Psoas muscle (tissue), 8 donors: ENCODE results near the gene EPN1. TPM values are rescaled to one million over a fixed set of nuclear protein-coding genes. Genes with fewer than 3 reads are reported as not detected.

Source experiments
- ATAC-seq, 4 donors: fragments of 200-7000 bp; cut with Tn5 transposase; one replicate each; pipeline ENCODE4 v1.9.1; 2020; ENCODE audit warnings: moderate library complexity in 3 of 4, mild to moderate bottlenecking in 2 of 4
- DNase-seq, 2 donors: peaks; one replicate each; pipeline ENCODE4 v3.0.0-alpha.2; 2020
- H3K27ac ChIP-seq: fragments of 200-600 bp; one replicate; pipeline ENCODE4 v1.8.0; 2022
- H3K27me3 ChIP-seq, 3 donors: fragments of 200-600 bp in 1 of 3; one replicate each; pipeline versions ENCODE4 v1.6.1 to v1.8.0; 2013 to 2022; ENCODE audit warnings: low read length in 2 of 3, mild to moderate bottlenecking in 2 of 3, moderate library complexity in 1 of 3; ENCODE audit not compliant: insufficient read depth in 3 of 3
- H3K36me3 ChIP-seq, 2 donors: fragments of 200-600 bp in 1 of 2; one replicate each; pipeline versions ENCODE4 v1.6.1 to v1.8.0; 2013 to 2022; ENCODE audit warnings: low read depth in 1 of 2, mild to moderate bottlenecking in 1 of 2, moderate library complexity in 1 of 2; ENCODE audit not compliant: insufficient read depth in 1 of 2
- H3K4me1 ChIP-seq: fragments of 200-600 bp; one replicate; pipeline ENCODE4 v1.8.0; 2022
- H3K4me3 ChIP-seq: fragments of 200-600 bp; one replicate; pipeline ENCODE4 v1.8.0; 2022; ENCODE audit warnings: mild to moderate bottlenecking
- H3K9me3 ChIP-seq: fragments of 200-600 bp; one replicate; pipeline ENCODE4 v1.8.0; 2022
- WGBS, 3 donors: extraction: QIAGEN DNeasy Blood & Tissue Kit; methylation state at CpG; one replicate each; pipeline versions ENCODE4 v1.1.6 to v1.1.7; 2013; 5-methylcytosine and 5-hydroxymethylcytosine counted together
- intact Hi-C, 2 donors: fragments of 100-400 bp; cut with DNase I; formaldehyde crosslinking; loops; one replicate each; pipeline versions ENCODE4 v1.11.0 to v1.14.2; 2022
- polyA plus RNA-seq, 3 donors: library from polyadenylated mRNA; stranded (reverse); fragments of 200-250 nt; gene quantifications; one replicate each; pipeline ENCODE4 v1.2.3, GENCODE V29; 2013
- total RNA-seq, 4 donors: library from RNA; stranded (reverse); fragmentation: NEBNext Ultra II Directional in 2 of 4; extraction: Animal tissue kit (Norgen Biotek cat#: 25700) in 2 of 4; gene quantifications; one replicate each; pipeline versions ENCODE4 v1.2.1 to v1.2.4, GENCODE V29; 2021 to 2023
- TF ChIP-seq, protein P1 (sequence below): fragments of 200-600 bp; IDR thresholded peaks from one replicate; pipeline ENCODE4 v1.8.0; 2022; ENCODE audit warnings: antibody characterized with exemption
- donor health status: healthy with polysubstance abuse.
- donor health status: DM: no; HTN: no; CAD: no; lungs with moderate emphysema.
- donor health status: Bipolar disorder and iron deficiency.
- donor health status: healthy.
- donor health status: DM: yes; HTN: yes; CAD: no.
- donor health status: DM: no; HTN: no; CAD: no.
- donor health status: DM: no; HTN: no; CAD: no.
- donor health status: DM: yes; HTN: yes; CAD: no.

The EPN1 gene
- total and polyA plus RNA-seq, 7 donors: 113 to 211 (median 126) TPM

DNA sequence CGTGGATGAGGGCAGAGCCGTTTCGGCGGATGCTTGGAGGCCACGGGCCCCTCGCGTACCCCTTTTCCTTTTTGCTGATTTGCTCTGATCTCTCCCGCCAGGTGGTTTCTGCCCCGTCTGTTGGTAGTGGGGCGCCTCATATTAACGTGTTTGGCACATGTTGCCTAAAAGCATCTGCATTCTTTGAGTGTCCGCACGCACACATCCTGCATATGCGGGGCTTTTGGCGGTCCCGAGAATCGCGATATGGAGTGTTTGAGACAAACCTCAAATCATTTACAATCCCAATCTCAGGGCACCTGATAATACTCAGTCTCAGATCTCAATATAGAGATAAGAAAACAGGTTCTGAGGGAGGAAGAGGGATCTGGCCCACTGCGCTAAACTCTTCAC lies 19.4 kb upstream of the EPN1 start:
- Histone ChIP-seq H3K4me1 (peaks cover 40% of the 10 kb centered on the region), H3K27me3 (no peaks in the 10 kb centered on the region), H3K9me3 (no peaks in the 10 kb centered on the region), H3K4me3 (peak overlapping the region; percentile 71), H3K27ac (peak overlapping the region; percentile 91), H3K36me3 (peaks cover 0 to 18% of the 10 kb centered on the region in 2 donors)
- intact Hi-C loops: loop anchor here (2.0 to 10.0 kb wide), 2 partner anchors 15 to 271 kb away; partner anchors contain the start of genes RPL28 (in 1 of the 2) and TMEM238 (in 1 of the 2)
- 1 to 2% (median 1%) methylated on average over 19 of the region's 19 CpGs for WGBS, 3 donors
- TF ChIP-seq, protein P1, sequence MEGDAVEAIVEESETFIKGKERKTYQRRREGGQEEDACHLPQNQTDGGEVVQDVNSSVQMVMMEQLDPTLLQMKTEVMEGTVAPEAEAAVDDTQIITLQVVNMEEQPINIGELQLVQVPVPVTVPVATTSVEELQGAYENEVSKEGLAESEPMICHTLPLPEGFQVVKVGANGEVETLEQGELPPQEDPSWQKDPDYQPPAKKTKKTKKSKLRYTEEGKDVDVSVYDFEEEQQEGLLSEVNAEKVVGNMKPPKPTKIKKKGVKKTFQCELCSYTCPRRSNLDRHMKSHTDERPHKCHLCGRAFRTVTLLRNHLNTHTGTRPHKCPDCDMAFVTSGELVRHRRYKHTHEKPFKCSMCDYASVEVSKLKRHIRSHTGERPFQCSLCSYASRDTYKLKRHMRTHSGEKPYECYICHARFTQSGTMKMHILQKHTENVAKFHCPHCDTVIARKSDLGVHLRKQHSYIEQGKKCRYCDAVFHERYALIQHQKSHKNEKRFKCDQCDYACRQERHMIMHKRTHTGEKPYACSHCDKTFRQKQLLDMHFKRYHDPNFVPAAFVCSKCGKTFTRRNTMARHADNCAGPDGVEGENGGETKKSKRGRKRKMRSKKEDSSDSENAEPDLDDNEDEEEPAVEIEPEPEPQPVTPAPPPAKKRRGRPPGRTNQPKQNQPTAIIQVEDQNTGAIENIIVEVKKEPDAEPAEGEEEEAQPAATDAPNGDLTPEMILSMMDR: no peak
- DNase-seq (no peak), ATAC-seq (no peak)

DNA sequence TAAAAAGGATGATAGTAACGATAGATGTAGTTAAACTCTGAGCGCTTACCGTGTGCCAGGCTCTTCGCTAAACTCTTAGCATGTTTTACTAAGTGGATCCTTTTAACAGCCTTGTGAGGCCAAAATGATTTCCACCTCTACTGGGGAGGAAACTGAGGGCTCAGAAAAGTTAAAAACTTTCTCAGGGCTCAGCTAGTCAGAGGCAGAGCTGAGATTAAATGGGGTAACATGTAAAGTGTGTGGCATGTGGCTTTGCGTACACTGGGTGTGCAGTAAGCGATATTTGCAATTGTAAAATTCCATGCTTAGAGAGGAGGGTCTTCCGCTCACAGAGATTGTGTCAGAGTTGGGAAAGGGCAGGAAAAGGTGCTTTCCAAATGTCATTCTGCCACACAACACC lies 18.5 kb upstream of the EPN1 start:
- 57 to 65% (median 59%) methylated on average over 7 of the region's 7 CpGs for WGBS, 3 donors
- no peaks in the 10 kb centered on the region for H3K9me3 ChIP-seq
- ATAC-seq (no peak), DNase-seq (no peak)
- no peaks in the 10 kb centered on the region for H3K27me3 ChIP-seq
- TF ChIP-seq, protein P1: no peak
- H3K27ac ChIP-seq: no peak overlapping the region
- H3K36me3 ChIP-seq: peaks cover 0 to 23% of the 10 kb centered on the region in 2 donors
- peak overlapping the region; percentile 71 for H3K4me3 ChIP-seq
- peaks cover 40% of the 10 kb centered on the region for H3K4me1 ChIP-seq
- intact Hi-C loops: loop anchor here (2.0 to 10.0 kb wide), 2 partner anchors 14 to 272 kb away; partner anchors contain the start of genes RPL28 (in 1 of the 2) and TMEM238 (in 1 of the 2)

DNA sequence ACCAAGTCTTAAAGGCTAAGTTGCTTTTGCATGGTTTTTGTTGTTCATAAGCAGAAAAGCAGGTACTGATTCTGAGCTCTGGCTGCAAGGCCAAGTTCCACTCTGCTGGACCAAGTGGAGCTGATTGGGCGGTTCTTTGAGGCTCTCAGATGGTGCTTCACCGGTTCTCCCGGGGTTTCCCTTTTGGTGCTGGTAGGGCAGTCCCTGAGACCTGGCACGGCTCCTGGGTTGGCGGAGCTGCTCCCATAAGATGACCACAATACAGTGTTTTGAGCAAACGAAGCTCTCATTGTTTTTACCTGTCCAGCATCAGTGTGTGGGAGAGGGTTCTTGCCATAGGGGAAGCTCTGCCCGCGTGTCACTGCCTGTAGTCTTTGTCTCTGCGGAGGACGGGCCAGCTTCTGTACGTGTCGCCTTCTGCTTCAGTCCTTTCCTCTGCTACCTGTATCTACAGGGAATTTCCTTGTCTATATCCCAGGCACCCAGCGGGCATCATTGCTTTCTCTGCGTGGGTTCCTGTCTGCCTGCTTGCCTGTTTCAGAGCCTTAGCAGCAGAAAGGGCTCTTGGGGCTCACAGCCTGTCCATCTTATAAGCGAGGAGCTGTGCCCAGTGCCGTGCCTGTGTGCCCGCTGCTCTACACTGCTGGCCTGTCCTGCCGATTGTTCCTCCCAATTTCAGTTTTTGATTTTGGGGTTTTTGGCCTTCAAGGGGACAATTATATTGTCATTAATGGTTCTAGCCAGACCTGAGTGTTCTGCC lies 17.9 kb upstream of the EPN1 start:
- Histone ChIP-seq H3K27me3 (no peaks in the 10 kb centered on the region), H3K27ac (no peak overlapping the region), H3K4me1 (peaks cover 40% of the 10 kb centered on the region), H3K4me3 (peak overlapping the region; percentile 71), H3K9me3 (no peaks in the 10 kb centered on the region), H3K36me3 (peaks cover 2 to 29% of the 10 kb centered on the region in 2 donors)
- WGBS, 3 donors: 43 to 56% (median 47%) methylated on average over 18 of the region's 18 CpGs
- intact Hi-C loops: loop anchor here (2.0 to 10.0 kb wide), 2 partner anchors 14 to 272 kb away; partner anchors contain the start of genes RPL28 (in 1 of the 2) and TMEM238 (in 1 of the 2)
- TF ChIP-seq, protein P1: no peak
- DNase-seq: no peak
- no peak for ATAC-seq

DNA sequence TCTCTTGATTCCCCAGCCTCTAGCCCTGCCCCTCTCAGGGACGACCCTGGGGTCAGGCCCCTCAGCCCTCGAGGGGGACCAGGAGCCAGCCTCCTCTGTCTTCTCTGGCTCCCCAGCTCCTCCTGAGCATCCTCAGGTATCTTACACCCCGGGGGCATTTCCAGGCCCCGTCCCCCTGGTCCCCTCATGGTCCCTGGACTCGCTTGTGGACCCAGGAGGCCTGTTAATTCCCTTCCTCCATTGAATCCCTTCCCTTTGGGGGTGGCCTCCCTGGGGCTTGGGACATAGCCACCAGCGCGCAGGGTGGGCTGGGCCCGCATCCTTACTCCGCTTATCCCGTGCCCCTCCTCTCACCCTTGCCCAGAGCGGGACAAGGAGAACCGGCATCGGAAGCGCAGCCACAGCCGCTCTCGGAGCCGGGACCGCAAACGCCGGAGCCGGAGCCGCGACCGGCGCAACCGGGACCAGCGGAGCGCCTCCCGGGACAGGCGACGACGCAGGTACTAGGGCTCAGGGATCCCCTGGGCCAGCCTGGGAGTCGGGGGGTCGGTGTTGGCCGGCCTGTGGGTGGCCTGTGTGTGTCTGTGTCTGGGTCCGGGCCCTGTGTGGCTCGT lies 16.1 kb upstream of the EPN1 start:
- intact Hi-C loops: loop anchor here in 1 of 2 donors (10.0 kb wide), 1 partner anchor 274 kb away; the partner anchor contains the start of genes RPL28 and TMEM238
- Histone ChIP-seq H3K9me3 (no peaks in the 10 kb centered on the region), H3K4me1 (peaks cover 35% of the 10 kb centered on the region), H3K27me3 (no peaks in the 10 kb centered on the region), H3K27ac (peak overlapping the region; percentile 30), H3K4me3 (no peak overlapping the region), H3K36me3 (peaks cover 6 to 45% of the 10 kb centered on the region in 2 donors)
- TF ChIP-seq, protein P1: no peak
- 89% methylated on average over 36 to 37 of the region's 37 CpGs for WGBS, 3 donors
- no peak for ATAC-seq
- DNase-seq: peak in 1 of 2 donors; percentile 39
